Subcutaneous adipose tissue (tissue), 4 donors: ENCODE measurements around the gene MIF4GD. TPM values are rescaled to one million over a fixed set of nuclear protein-coding genes. Genes with fewer than 3 reads are reported as not detected.

Experiments used
- CTCF ChIP-seq: fragments of 450-650 bp; IDR thresholded peaks from one replicate; pipeline ENCODE4 v1.5.1; 2016; ENCODE audit warnings: low read depth, mild to moderate bottlenecking, control low read depth, antibody characterized with exemption, moderate library complexity
- total RNA-seq, 4 donors: library from RNA; depleted of rRNA; stranded (reverse); fragments of >200 nt; gene quantifications; one replicate each; pipeline ENCODE4 v1.1.0, GENCODE V29; 2016

The MIF4GD gene
- total RNA-seq, 4 donors from 2014 or later, result 14.3 to 44.2 (median 31.1) TPM

- no peak for TF ChIP-seq CTCF
Observed at GRCh38 chr17:75239778-75240393, 31.1 kb downstream of the MIF4GD start.

DNA sequence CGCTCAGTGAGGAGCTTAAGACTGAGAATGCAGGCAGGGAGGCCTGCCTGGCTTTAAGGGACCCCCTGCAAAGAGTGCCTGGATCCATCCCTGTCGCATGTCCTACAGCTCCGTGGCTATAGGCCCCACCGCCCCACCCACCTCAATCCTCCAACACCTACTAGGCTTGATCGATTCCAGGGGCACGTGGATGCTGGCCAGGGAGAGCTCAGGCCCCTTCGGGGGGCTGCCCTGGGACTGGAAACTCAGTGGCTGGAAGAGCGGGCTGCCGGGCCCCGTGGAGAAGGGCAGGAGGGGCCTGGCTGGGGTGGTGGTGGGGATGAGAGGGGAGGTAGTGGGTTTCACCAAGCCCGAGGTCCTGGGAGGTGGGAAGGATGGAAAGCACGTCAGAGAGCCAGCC is 31.8 kb downstream of the MIF4GD start:
- TF ChIP-seq CTCF, result no peak

DNA sequence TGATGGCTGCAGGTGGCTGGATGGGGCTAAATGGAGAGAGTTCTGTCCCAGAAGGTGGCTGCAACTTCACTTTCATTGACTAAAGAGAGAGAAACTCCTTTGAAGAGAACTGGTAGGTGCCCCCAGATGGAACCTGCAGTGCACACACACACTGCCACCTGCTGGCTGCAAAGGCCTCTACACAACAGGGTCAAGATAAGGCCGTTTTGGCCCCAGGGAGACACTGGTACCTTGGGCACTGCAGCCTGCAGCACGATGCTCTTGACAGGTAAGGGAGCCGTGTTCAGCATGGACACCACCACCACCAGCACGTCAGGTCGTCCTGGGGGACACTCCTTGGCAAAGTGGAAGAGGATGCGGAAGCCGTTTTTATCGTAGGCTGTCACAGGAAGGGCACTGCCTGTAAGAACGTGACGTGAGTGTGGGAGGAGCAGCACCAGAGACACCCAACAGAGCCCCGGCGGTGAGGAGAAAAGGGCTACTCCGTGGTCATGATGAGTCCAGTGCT is 32.3 kb downstream of the MIF4GD start:
- no peak for TF ChIP-seq CTCF

GRCh38 chr17:75238020-75238580 is 32.9 kb downstream of the MIF4GD start:
- no peak for TF ChIP-seq CTCF

GRCh38 chr17:75237100-75238014 is 33.7 kb downstream of the MIF4GD start:
- TF ChIP-seq CTCF, result no peak

GRCh38 chr17:75232786-75233185 is 38.2 kb downstream of the MIF4GD start:
- no peak for TF ChIP-seq CTCF
